Upper lobe of right lung (tissue), 1 donor: Measurements from ENCODE around the gene RAB40A. TPM values are rescaled to one million over a fixed set of nuclear protein-coding genes. Genes with fewer than 3 reads are reported as not detected.
"Not testable (repeated sequence)": the region's sequence is repeated elsewhere in the genome, so short reads cannot be mapped to it uniquely, and the experiment has no call there.

ENCODE experiments used
- ATAC-seq: fragments of 200-7000 bp; cut with Tn5 transposase; one replicate; pipeline ENCODE4 v1.9.1; 2020; ENCODE audit warnings: mild to moderate bottlenecking, moderate library complexity
- DNase-seq: peaks from one replicate; pipeline ENCODE4 v3.0.0-alpha.2; 2020
- H3K27ac ChIP-seq: fragments of 200-600 bp; one replicate; pipeline ENCODE4 v1.8.0; 2022
- H3K27me3 ChIP-seq: fragments of 200-600 bp; one replicate; pipeline ENCODE4 v1.8.0; 2022; ENCODE audit warnings: mild to moderate bottlenecking
- H3K36me3 ChIP-seq: fragments of 200-600 bp; one replicate; pipeline ENCODE4 v1.8.0; 2022
- H3K4me1 ChIP-seq: fragments of 200-600 bp; one replicate; pipeline ENCODE4 v1.8.0; 2022
- H3K4me3 ChIP-seq: fragments of 200-600 bp; one replicate; pipeline ENCODE4 v1.8.0; 2022; ENCODE audit warnings: mild to moderate bottlenecking
- H3K9me3 ChIP-seq: fragments of 200-600 bp; one replicate; pipeline ENCODE4 v1.8.0; 2022
- intact Hi-C: fragments of 100-400 bp; cut with DNase I; formaldehyde crosslinking; loops from one replicate; pipeline ENCODE4 v1.11.0; 2022
- total RNA-seq: library from RNA; stranded (reverse); fragmentation: NEBNext Ultra II Directional; extraction: Animal tissue kit (Norgen Biotek cat#: 25700); gene quantifications from one replicate; pipeline ENCODE4 v1.2.1, GENCODE V29; 2021
- TF ChIP-seq, protein P1 (sequence below): fragments of 200-600 bp; IDR thresholded peaks from one replicate; pipeline ENCODE4 v1.8.0; 2022; ENCODE audit warnings: antibody characterized with exemption
- donor health status: DM: no; HTN: yes; CAD: no; lungs with severe emphysema.

RAB40A gene
- total RNA-seq, 1 donor from 2014 or later, result 1.1 TPM

- Histone ChIP-seq H3K9me3 (no peaks in the 10 kb centered on the region), H3K4me1 (no peaks in the 10 kb centered on the region), H3K27ac (no peak overlapping the region), H3K27me3 (no peaks in the 10 kb centered on the region), H3K36me3 (no peaks in the 10 kb centered on the region), H3K4me3 (no peak overlapping the region)
- ATAC-seq (no peak), DNase-seq (no peak)
- intact Hi-C loops, result loop anchor here (10.0 kb wide), 1 partner anchor 122 kb away; no protein-coding TSS in a partner anchor
- TF ChIP-seq, protein P1, sequence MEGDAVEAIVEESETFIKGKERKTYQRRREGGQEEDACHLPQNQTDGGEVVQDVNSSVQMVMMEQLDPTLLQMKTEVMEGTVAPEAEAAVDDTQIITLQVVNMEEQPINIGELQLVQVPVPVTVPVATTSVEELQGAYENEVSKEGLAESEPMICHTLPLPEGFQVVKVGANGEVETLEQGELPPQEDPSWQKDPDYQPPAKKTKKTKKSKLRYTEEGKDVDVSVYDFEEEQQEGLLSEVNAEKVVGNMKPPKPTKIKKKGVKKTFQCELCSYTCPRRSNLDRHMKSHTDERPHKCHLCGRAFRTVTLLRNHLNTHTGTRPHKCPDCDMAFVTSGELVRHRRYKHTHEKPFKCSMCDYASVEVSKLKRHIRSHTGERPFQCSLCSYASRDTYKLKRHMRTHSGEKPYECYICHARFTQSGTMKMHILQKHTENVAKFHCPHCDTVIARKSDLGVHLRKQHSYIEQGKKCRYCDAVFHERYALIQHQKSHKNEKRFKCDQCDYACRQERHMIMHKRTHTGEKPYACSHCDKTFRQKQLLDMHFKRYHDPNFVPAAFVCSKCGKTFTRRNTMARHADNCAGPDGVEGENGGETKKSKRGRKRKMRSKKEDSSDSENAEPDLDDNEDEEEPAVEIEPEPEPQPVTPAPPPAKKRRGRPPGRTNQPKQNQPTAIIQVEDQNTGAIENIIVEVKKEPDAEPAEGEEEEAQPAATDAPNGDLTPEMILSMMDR, result no peak
Measured at GRCh38 chrX:103467156-103467555, 52.1 kb downstream of the RAB40A start.

GRCh38 chrX:103464774-103465117 lies 54.5 kb downstream of the RAB40A start:
- peak; percentile 99 for ATAC-seq
- H3K4me1 ChIP-seq, result no peaks in the 10 kb centered on the region
- peak; percentile 57 for DNase-seq
- H3K27ac ChIP-seq, result no peak overlapping the region
- no peaks in the 10 kb centered on the region for H3K36me3 ChIP-seq
- H3K27me3 ChIP-seq, result no peaks in the 10 kb centered on the region
- intact Hi-C loops, result loop anchor here (10.0 kb wide), 1 partner anchor 120 kb away; no protein-coding TSS in a partner anchor
- peak overlapping the region; percentile 36 for H3K4me3 ChIP-seq
- TF ChIP-seq, protein P1, result peak; percentile 72
- no peaks in the 10 kb centered on the region for H3K9me3 ChIP-seq

DNA sequence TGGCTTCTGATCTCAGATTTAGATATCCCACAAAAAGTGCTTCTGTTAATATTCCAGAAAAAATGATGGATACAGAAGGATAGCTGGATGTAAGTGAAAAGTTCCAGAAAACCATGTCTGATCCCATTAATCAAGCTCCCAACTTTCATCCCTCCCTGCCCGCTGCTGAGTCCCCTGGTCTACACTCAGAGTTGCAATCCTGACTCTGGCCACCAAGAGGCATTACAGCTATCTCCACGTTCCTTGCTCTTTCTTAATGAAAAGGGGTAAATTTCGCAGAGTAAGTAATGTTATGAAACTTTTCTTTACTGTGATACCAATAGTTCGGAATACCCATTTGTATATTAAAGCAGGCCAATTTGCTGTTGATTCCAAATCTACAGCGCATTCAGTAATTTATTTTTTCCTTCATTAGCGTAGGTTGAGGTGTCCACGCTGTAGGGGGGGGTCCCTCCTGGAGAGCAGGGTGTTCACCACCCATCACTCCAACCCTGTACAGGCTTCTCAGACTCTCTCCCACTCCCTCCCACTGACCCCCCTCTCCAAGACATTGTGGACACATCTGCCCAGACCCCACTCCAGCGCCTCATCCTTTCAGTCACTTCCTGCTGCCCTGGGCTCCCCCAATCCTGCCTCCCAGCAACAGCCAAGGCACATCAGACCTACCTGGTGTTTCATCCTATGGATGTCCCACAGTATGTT lies 55.1 kb downstream of the RAB40A start:
- intact Hi-C loops, result loop anchor here (10.0 kb wide), 1 partner anchor 119 kb away; no protein-coding TSS in a partner anchor
- no peaks in the 10 kb centered on the region for H3K4me1 ChIP-seq
- no peaks in the 10 kb centered on the region for H3K27me3 ChIP-seq
- ATAC-seq, result peak; percentile 77
- TF ChIP-seq, protein P1, result peak; percentile 33
- H3K4me3 ChIP-seq, result peak overlapping the region; percentile 36
- no peaks in the 10 kb centered on the region for H3K9me3 ChIP-seq
- no peaks in the 10 kb centered on the region for H3K36me3 ChIP-seq
- no peak overlapping the region for H3K27ac ChIP-seq
- no peak for DNase-seq

DNA sequence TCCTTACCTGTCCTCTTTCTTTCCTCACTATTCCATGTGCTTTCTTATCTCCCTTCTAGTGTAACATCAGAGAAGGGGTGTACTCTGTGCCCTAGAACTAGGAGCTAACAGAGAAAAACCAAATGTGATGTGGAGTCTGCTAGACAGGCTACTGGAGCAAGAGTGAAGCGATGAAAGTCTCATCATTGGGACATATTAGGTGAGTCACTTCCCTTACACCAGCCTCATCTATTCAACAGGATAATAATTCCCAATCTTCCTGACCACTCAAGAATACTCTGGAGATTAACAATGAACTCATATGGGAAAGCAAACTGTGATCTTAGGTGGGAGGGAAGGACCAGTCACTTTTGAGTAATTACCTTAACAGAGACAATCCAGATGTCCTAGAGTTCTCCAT lies 58.1 kb downstream of the RAB40A start:
- DNase-seq (no peak), ATAC-seq (no peak)
- Histone ChIP-seq H3K4me3 (no peak overlapping the region), H3K9me3 (no peaks in the 10 kb centered on the region), H3K4me1 (no peaks in the 10 kb centered on the region), H3K27me3 (no peaks in the 10 kb centered on the region), H3K27ac (no peak overlapping the region), H3K36me3 (no peaks in the 10 kb centered on the region)
- intact Hi-C loops, result loop anchor here (10.0 kb wide), 1 partner anchor 116 kb away; no protein-coding TSS in a partner anchor
- TF ChIP-seq, protein P1, result no peak

GRCh38 chrX:103460001-103460755 lies 59.1 kb downstream of the RAB40A start:
- ATAC-seq, H3K4me3 ChIP-seq, H3K9me3 ChIP-seq, H3K36me3 ChIP-seq, H3K27me3 ChIP-seq, H3K4me1 ChIP-seq, DNase-seq, H3K27ac ChIP-seq: not testable (repeated sequence)
- intact Hi-C loops, result loop anchor here (10.0 kb wide), 1 partner anchor 115 kb away; no protein-coding TSS in a partner anchor

GRCh38 chrX:103453655-103454054 lies 65.6 kb downstream of the RAB40A start:
- Histone ChIP-seq H3K27ac (no peak overlapping the region), H3K9me3 (no peaks in the 10 kb centered on the region), H3K36me3 (no peaks in the 10 kb centered on the region), H3K4me1 (no peaks in the 10 kb centered on the region), H3K27me3 (no peaks in the 10 kb centered on the region), H3K4me3 (no peak overlapping the region)
- DNase-seq (no peak), ATAC-seq (no peak)
- TF ChIP-seq, protein P1, result no peak
- intact Hi-C loops, result no loop called here
